Psoas muscle (tissue), 8 donors: Measurements from ENCODE around the gene OR10AD1. TPM values are rescaled to one million over a fixed set of nuclear protein-coding genes. Genes with fewer than 3 reads are reported as not detected.

ENCODE experiments used
- ATAC-seq, 4 donors: fragments of 200-7000 bp; cut with Tn5 transposase; one replicate each; pipeline ENCODE4 v1.9.1; 2020; ENCODE audit warnings: moderate library complexity in 3 of 4, mild to moderate bottlenecking in 2 of 4
- DNase-seq, 2 donors: peaks; one replicate each; pipeline ENCODE4 v3.0.0-alpha.2; 2020
- H3K27ac ChIP-seq: fragments of 200-600 bp; one replicate; pipeline ENCODE4 v1.8.0; 2022
- H3K27me3 ChIP-seq, 3 donors: fragments of 200-600 bp in 1 of 3; one replicate each; pipeline versions ENCODE4 v1.6.1 to v1.8.0; 2013 to 2022; ENCODE audit warnings: low read length in 2 of 3, mild to moderate bottlenecking in 2 of 3, moderate library complexity in 1 of 3; ENCODE audit not compliant: insufficient read depth in 3 of 3
- H3K36me3 ChIP-seq, 2 donors: fragments of 200-600 bp in 1 of 2; one replicate each; pipeline versions ENCODE4 v1.6.1 to v1.8.0; 2013 to 2022; ENCODE audit warnings: low read depth in 1 of 2, mild to moderate bottlenecking in 1 of 2, moderate library complexity in 1 of 2; ENCODE audit not compliant: insufficient read depth in 1 of 2
- H3K4me1 ChIP-seq: fragments of 200-600 bp; one replicate; pipeline ENCODE4 v1.8.0; 2022
- H3K4me3 ChIP-seq: fragments of 200-600 bp; one replicate; pipeline ENCODE4 v1.8.0; 2022; ENCODE audit warnings: mild to moderate bottlenecking
- H3K9me3 ChIP-seq: fragments of 200-600 bp; one replicate; pipeline ENCODE4 v1.8.0; 2022
- WGBS, 3 donors: extraction: QIAGEN DNeasy Blood & Tissue Kit; methylation state at CpG; one replicate each; pipeline versions ENCODE4 v1.1.6 to v1.1.7; 2013; 5-methylcytosine and 5-hydroxymethylcytosine counted together
- intact Hi-C, 2 donors: fragments of 100-400 bp; cut with DNase I; formaldehyde crosslinking; loops; one replicate each; pipeline versions ENCODE4 v1.11.0 to v1.14.2; 2022
- polyA plus RNA-seq, 3 donors: library from polyadenylated mRNA; stranded (reverse); fragments of 200-250 nt; gene quantifications; one replicate each; pipeline ENCODE4 v1.2.3, GENCODE V29; 2013
- total RNA-seq, 4 donors: library from RNA; stranded (reverse); fragmentation: NEBNext Ultra II Directional in 2 of 4; extraction: Animal tissue kit (Norgen Biotek cat#: 25700) in 2 of 4; gene quantifications; one replicate each; pipeline versions ENCODE4 v1.2.1 to v1.2.4, GENCODE V29; 2021 to 2023
- TF ChIP-seq, protein P1 (sequence below): fragments of 200-600 bp; IDR thresholded peaks from one replicate; pipeline ENCODE4 v1.8.0; 2022; ENCODE audit warnings: antibody characterized with exemption
- donor health status: healthy with polysubstance abuse.
- donor health status: DM: no; HTN: no; CAD: no; lungs with moderate emphysema.
- donor health status: Bipolar disorder and iron deficiency.
- donor health status: healthy.
- donor health status: DM: yes; HTN: yes; CAD: no.
- donor health status: DM: no; HTN: no; CAD: no.
- donor health status: DM: no; HTN: no; CAD: no.
- donor health status: DM: yes; HTN: yes; CAD: no.

Gene OR10AD1
- total and polyA plus RNA-seq, 7 donors: 0.01 TPM; not detected in 6

DNA sequence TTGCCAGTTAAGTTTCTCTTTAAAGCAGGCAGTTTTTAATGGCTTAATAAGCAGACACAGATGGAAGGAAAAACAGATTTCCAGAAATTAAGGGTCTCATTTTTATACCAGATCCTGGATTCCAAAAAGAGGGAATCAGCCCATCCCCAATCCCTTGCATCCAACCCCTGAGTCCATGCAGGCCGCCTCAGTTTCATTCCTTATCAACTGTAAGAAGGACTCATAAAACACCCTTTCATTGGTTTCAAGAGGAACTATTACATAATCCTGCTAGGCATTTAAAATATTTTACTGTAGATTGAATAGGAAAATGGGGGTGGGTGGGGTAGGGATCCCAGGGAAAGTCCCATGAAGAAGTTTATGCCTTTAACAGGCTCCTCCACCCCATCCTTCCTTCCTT lies 10.2 kb downstream of the OR10AD1 start:
- no peaks in the 10 kb centered on the region for H3K36me3 ChIP-seq
- intact Hi-C loops: no loop called here
- H3K9me3 ChIP-seq: no peaks in the 10 kb centered on the region
- ATAC-seq: no peak
- no peaks in the 10 kb centered on the region for H3K27me3 ChIP-seq
- no peak overlapping the region for H3K27ac ChIP-seq
- 93 to 99% (median 96%) methylated on average over 1 of the region's 1 CpG for WGBS, 3 donors
- no peak overlapping the region for H3K4me3 ChIP-seq
- H3K4me1 ChIP-seq: peaks cover 8% of the 10 kb centered on the region
- TF ChIP-seq, protein P1, sequence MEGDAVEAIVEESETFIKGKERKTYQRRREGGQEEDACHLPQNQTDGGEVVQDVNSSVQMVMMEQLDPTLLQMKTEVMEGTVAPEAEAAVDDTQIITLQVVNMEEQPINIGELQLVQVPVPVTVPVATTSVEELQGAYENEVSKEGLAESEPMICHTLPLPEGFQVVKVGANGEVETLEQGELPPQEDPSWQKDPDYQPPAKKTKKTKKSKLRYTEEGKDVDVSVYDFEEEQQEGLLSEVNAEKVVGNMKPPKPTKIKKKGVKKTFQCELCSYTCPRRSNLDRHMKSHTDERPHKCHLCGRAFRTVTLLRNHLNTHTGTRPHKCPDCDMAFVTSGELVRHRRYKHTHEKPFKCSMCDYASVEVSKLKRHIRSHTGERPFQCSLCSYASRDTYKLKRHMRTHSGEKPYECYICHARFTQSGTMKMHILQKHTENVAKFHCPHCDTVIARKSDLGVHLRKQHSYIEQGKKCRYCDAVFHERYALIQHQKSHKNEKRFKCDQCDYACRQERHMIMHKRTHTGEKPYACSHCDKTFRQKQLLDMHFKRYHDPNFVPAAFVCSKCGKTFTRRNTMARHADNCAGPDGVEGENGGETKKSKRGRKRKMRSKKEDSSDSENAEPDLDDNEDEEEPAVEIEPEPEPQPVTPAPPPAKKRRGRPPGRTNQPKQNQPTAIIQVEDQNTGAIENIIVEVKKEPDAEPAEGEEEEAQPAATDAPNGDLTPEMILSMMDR: no peak
- no peak for DNase-seq

DNA sequence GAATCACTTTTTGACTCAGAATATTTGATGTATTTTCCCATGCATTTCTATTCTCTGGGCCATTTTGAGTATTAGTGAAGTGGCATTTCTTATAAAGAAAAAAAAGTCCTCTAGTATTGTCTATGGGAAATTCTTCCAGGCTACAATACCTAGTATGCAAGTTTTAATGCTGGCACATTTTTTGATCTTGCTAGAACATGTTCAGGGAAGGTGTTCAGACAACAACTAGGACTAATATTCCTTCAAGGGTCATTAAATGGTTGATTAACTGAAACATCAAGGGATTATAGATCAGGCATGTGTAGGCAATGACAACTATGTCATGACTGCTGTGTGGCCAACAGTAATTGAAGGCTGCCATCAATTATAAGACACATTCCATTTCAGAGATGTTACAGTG lies 12.0 kb downstream of the OR10AD1 start:
- no peak for DNase-seq
- intact Hi-C loops: no loop called here
- ATAC-seq: no peak
- Histone ChIP-seq H3K36me3 (no peaks in the 10 kb centered on the region), H3K4me3 (no peak overlapping the region), H3K9me3 (no peaks in the 10 kb centered on the region), H3K27ac (no peak overlapping the region), H3K27me3 (peaks cover 0 to under 1% (median 0%) of the 10 kb centered on the region in 3 donors), H3K4me1 (no peaks in the 10 kb centered on the region)
- TF ChIP-seq, protein P1: no peak

DNA sequence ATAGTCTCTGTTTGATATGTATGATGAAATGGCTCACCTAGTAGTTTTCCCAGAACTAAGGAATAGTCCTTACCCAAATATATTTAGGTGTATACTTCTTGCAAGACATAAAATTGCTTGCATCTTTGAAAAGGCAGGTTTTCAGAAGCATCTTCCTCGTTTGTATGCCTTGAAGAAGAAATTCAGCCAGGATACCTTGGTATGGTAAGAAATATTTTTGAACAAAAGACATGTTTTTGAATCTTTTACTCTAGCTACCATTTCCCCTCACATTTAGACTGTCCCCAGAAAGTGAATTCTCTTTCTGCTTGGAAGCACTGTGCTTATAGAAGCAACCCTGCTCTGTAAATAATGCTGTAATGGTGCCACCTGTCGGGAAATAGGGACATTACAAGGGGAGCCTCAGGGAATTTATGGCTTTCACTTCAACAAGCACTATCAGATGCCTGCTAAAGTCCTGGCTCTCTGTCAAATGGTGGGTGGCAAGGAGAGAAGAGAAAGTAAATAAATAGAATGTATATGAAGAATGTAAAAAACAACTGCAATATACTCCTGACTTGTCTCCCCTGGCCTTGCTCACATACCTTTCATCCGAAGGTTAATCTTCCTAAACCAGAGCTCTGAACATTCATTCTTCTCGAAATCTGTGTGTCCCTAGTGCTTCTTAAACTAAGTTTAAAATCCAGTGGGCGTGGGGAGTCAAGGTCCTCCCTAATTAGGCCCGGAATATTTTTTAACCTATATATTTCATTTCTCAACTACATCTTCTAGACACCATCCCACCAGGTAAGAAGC lies 13.6 kb downstream of the OR10AD1 start:
- ATAC-seq: peak; percentile 62 to 86 (median 83)
- peak in 1 of 2 donors; percentile 46 for DNase-seq
- no peak overlapping the region for H3K27ac ChIP-seq
- intact Hi-C loops: loop anchor here (10.0 kb wide), 1 partner anchor 435 kb away; no protein-coding TSS in a partner anchor
- TF ChIP-seq, protein P1: peak; percentile 88
- no peaks in the 10 kb centered on the region for H3K36me3 ChIP-seq
- H3K4me3 ChIP-seq: no peak overlapping the region
- peaks cover 1% of the 10 kb centered on the region for H3K4me1 ChIP-seq
- peaks cover 0 to 9% (median 6%) of the 10 kb centered on the region in 3 donors for H3K27me3 ChIP-seq
- H3K9me3 ChIP-seq: no peaks in the 10 kb centered on the region
- WGBS, 3 donors: 41 to 44% (median 42%) methylated on average over 6 of the region's 6 CpGs

DNA sequence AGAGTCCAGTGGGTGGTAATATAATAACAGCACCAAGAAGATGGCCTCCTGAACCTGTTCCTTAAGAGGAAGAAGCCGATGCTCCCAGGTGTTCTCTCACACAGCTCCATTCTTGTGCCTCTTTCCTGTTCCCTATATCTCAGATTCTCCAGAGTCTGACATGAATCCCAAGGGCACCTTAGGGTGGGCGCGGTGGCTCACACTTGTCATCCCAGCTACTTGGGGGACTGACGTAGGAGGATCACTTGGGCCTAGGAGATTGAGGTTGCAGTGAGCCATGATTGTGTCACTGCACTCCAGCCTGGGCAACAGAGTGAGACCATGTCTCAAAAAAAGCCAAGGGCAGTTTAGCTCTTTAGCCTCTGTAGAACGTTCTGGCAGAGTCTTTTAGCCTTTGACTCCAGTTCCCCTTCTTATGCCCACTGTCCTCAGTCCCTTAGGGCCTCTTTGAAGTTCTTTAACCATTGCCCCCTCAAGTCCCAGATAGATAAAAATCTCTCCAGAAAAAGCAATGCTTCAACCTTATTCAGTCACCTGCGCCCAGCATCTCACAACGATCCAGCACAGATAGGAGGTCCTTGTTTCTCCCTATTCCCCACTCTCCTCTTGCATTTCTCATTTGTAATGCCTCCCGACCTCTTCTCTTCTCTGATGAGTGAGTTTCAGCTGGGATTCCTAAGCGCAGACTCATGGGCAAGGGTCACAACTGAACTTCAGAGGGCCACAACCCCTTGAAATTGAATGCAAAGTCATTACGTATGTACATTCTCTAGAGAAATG lies 15.0 kb downstream of the OR10AD1 start:
- Histone ChIP-seq H3K9me3 (no peaks in the 10 kb centered on the region), H3K4me1 (peaks cover 14% of the 10 kb centered on the region), H3K36me3 (no peaks in the 10 kb centered on the region), H3K4me3 (no peak overlapping the region), H3K27me3 (peaks cover 0 to 24% (median 13%) of the 10 kb centered on the region in 3 donors), H3K27ac (no peak overlapping the region)
- ATAC-seq (no peak), DNase-seq (no peak)
- WGBS, 3 donors: 81 to 87% (median 83%) methylated on average over 10 of the region's 10 CpGs
- TF ChIP-seq, protein P1: no peak
- intact Hi-C loops: loop anchor here (10.0 kb wide), 1 partner anchor 437 kb away; no protein-coding TSS in a partner anchor
